Measurements from ENCODE around the gene PLBD1.

Gene PLBD1

GRCh38 chr12:14505626-14506596, 61.8 kb downstream of the PLBD1 start:
- no peak for DNase-seq (ENCODE audit: low spot score)

- DNase-seq (ENCODE audit: low spot score), result no peak
Observed at GRCh38 chr12:14495326-14495725, 72.4 kb downstream of the PLBD1 start.

- no peak for DNase-seq (ENCODE audit: low spot score)
Observed at GRCh38 chr12:14482886-14483285, 84.8 kb downstream of the PLBD1 start.

- DNase-seq (ENCODE audit: low spot score), result no peak
Observed at GRCh38 chr12:14482361-14482760, 85.3 kb downstream of the PLBD1 start.

- DNase-seq (ENCODE audit: low spot score), result no peak
Observed at GRCh38 chr12:14481201-14481600, 86.5 kb downstream of the PLBD1 start.

GRCh38 chr12:14479004-14479403, 88.7 kb downstream of the PLBD1 start:
- no peak for DNase-seq (ENCODE audit: low spot score)

GRCh38 chr12:14473707-14474287, 93.9 kb downstream of the PLBD1 start:
- DNase-seq (ENCODE audit: low spot score), result peak; percentile 44

- no peak for DNase-seq (ENCODE audit: low spot score)
Observed at GRCh38 chr12:14471497-14471896, 96.2 kb downstream of the PLBD1 start.

- DNase-seq (ENCODE audit: low spot score), result no peak
Observed at GRCh38 chr12:14460212-14460841, 107.4 kb downstream of the PLBD1 start.

- peak; percentile 55 for DNase-seq (ENCODE audit: low spot score)
Observed at GRCh38 chr12:14454098-14454907, 113.4 kb downstream of the PLBD1 start.

Data from hematopoietic multipotent progenitor cell treated with erythropoietin and hydrocortisone succinate and interleukin-3 and kit ligand, for 15 days (in vitro differentiated cells).